Lower leg skin (tissue), 3 donors: ENCODE measurements around the gene CCDC70.

Source experiments
- POLR2A ChIP-seq, 2 donors: fragments of 450-650 bp; IDR thresholded peaks; one replicate each; pipeline ENCODE4 v1.6.1; 2016 to 2017; ENCODE audit warnings: antibody characterized with exemption in 2 of 2, mild to moderate bottlenecking in 1 of 2, moderate library complexity in 1 of 2
- TF ChIP-seq, protein P1 (sequence below), 3 donors: fragments of 450-650 bp; IDR thresholded peaks; one replicate each; pipeline ENCODE4 v1.5.1; 2016; ENCODE audit warnings: antibody characterized with exemption in 3 of 3, mild to moderate bottlenecking in 3 of 3, moderate library complexity in 2 of 3

- TF ChIP-seq, protein P1, sequence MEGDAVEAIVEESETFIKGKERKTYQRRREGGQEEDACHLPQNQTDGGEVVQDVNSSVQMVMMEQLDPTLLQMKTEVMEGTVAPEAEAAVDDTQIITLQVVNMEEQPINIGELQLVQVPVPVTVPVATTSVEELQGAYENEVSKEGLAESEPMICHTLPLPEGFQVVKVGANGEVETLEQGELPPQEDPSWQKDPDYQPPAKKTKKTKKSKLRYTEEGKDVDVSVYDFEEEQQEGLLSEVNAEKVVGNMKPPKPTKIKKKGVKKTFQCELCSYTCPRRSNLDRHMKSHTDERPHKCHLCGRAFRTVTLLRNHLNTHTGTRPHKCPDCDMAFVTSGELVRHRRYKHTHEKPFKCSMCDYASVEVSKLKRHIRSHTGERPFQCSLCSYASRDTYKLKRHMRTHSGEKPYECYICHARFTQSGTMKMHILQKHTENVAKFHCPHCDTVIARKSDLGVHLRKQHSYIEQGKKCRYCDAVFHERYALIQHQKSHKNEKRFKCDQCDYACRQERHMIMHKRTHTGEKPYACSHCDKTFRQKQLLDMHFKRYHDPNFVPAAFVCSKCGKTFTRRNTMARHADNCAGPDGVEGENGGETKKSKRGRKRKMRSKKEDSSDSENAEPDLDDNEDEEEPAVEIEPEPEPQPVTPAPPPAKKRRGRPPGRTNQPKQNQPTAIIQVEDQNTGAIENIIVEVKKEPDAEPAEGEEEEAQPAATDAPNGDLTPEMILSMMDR (IDR thresholded peaks at IDR 0.05) = no peak
- TF ChIP-seq POLR2A (IDR thresholded peaks at IDR 0.05) = no peak
Measured at GRCh38 chr13:51874651-51875050, 12.9 kb downstream of the CCDC70 start.
